T47D (cell line): ENCODE results near the gene CCS.
"Not testable (repeated sequence)": the region's sequence is repeated elsewhere in the genome, so short reads cannot be mapped to it uniquely, and the experiment has no call there.

Experiments
- DNase-seq, 2 experiments: peaks; one replicate each; pipeline versions ENCODE4 v3.0.0 to v3.0.0-alpha.2; 2011 to 2012; ENCODE audit warnings: low read depth in 1 of 2, low spot score in 1 of 2
- JUND ChIP-seq: IDR thresholded peaks from 2 replicates; pipeline ENCODE4 v1.6.1; 2012; ENCODE audit warnings: low read depth
- in situ Hi-C: cut with HindIII; loops from 2 replicates; pipeline ENCODE4 v1.10.0; 2016; ENCODE audit warnings: low sequenced_read_pairs, low pct_unique_long_range_greater_than_20kb

Gene CCS

GRCh38 chr11:66589996-66590675, 2.8 kb upstream of the CCS start:
- DNase-seq, result no peak
- no peak for TF ChIP-seq JUND
- in situ Hi-C loops, result no loop called here

DNA sequence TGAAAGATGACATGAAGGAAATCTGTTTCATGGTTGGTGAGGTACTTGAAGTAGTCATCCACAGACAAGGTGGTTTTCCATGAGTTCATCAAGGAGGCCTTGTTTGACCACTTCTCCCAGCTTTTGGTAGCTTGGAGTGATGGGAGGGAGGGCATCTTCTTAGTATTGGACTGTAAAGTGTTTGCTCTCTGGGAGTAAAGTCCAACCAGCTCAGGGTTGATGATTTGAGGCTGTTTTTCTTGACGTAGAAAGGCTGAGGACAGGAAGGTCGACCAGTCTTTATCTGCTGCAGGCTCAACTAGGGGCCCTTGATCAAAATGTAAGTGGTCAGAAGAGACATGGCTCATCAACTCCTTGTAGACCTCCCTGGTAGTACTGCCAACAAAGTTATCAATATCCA, 1.8 kb upstream of the CCS start:
- TF ChIP-seq JUND, result no peak
- in situ Hi-C loops, result no loop called here

DNA sequence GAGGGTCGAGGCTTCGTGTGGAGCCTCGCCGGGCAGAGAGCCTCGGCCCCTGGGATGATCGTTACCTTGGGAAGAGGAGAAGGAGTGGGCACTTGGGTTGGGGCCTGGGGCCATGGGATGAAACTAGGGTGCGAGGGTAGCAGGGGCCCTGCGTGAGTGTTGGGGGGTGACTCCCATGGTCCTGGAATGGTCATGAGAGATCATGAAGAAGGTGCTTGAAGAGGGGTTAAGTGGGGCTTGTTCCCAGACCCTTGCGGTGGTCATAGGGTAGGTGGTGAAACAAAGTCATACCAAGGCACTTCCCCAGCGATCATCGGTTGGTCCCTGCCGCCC, 284 bp downstream of the CCS start:
- no peak for DNase-seq
- no peak for TF ChIP-seq JUND
- in situ Hi-C loops, result no loop called here

More for the DNA sequence above, 1.8 kb upstream of the CCS start:
- DNase-seq, result no peak

- no peak for DNase-seq
- in situ Hi-C loops, result no loop called here
- no peak for TF ChIP-seq JUND
Observed at GRCh38 chr11:66593650-66594049, 665 bp downstream of the CCS start.

DNA sequence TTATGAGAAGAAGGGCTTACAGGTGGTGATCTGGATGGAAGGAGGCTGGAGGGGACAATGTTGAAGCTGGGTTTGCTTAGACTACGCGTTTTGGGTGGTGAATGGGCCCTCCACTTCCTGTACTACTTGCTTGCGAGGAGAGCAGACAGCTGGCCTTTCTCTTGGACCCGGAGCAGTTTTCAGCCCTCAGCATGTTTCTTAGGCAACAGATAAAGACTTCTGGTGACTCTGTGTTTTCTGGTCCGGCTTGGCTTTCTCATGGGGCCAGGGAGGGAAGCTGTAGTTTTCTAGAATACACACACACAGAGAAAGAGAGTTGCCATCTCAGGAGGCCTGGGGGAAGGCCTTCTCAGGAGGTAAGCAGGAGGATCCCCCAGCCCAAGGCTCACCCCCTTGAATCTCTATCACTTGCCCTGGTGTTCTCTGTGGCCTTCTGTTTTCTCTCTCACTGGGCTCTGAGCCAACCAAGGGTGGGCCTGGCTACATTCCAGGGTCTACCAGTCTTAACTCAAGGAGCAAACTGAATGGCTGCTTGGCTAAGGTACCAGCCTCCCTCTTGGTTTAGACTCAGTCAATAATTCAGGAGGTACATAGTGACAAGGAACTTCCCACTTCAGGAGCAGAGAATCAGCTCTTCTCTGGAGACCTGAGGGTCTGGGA, 2.4 kb downstream of the CCS start:
- DNase-seq, result no peak
- in situ Hi-C loops, result no loop called here
- TF ChIP-seq JUND, result no peak

- TF ChIP-seq JUND, result no peak
- in situ Hi-C loops, result no loop called here
- DNase-seq, result no peak
Observed at GRCh38 chr11:66598993-66599392, 6.0 kb downstream of the CCS start.

DNA sequence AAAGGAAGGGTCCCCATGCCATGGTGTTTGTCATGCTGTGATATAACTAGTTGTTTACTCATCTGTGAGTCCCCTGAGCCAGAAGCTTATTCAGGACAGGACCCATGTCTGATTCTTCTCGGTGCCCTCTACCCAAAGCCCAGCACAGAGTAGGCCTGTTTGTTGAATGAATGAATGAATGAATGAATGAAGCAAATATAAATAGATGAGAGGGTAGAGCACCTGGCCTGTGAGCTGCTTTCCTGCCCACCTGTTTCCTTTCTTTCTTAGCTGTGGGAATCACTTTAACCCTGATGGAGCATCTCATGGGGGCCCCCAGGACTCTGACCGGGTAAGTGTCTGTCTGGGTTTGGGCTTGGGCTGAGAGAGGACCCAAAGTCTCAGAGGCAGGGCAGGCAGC, 7.2 kb downstream of the CCS start:
- no peak for DNase-seq
- no peak for TF ChIP-seq JUND
- in situ Hi-C loops, result no loop called here

- DNase-seq, result no peak
- in situ Hi-C loops, result no loop called here
- TF ChIP-seq JUND, result no peak
Observed at GRCh38 chr11:66600631-66601233, 7.7 kb downstream of the CCS start.

DNA sequence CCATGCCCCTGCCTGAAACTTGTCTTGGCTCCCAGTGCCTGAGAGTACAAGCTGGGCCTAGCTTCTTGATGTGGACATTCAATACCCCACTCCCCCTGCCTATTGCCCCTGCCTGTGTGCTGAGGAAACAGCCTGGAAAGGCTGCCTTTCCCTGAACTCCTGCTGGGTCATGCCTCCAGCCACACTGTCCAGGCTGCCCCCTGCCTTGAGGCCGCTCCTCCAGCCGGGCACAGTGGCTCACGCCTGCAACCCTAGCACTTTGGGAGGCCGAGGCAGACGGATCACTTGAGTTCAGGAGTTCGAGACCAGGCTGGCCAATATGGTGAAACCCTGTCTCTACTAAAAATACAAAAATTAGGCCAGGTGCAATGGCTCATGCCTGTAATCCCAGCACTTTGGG, 10.1 kb downstream of the CCS start:
- in situ Hi-C loops, result no loop called here
- TF ChIP-seq JUND, result no peak
- DNase-seq, result no peak

DNA sequence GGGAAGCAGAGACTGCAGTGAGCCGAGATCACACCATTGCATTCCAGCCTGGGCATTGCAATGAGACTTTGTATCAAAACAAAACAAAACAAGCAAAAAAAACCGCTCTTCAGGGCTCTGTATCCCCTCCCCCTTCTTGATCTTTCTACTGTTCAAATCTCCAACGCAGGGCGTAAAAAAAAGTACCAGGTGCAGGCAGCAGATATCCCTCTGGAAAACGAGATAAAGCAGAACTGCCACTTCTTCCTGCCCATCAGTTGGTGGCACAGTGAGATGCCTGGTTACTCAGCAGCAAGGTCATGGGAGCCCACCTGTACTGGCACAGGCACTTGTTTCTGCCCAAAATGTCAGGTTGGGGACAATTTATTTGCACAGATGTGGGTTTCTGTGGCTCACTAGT, 11.2 kb downstream of the CCS start:
- in situ Hi-C loops, result no loop called here
- no peak for DNase-seq
- no peak for TF ChIP-seq JUND

GRCh38 chr11:66606608-66607007, 13.6 kb downstream of the CCS start:
- DNase-seq, in situ Hi-C loops: not testable (repeated sequence)

GRCh38 chr11:66607126-66607834, 14.3 kb downstream of the CCS start:
- DNase-seq, result no peak
- in situ Hi-C loops, result no loop called here
- no peak for TF ChIP-seq JUND
